ENCODE measurements around the gene SHPK.
A peak's percentile ranks its signal among the peaks of the same experiment; 100 is the strongest.

The SHPK gene

GRCh38 chr17:3655766-3656165 is 19.7 kb upstream of the SHPK start:
- no peak for TF ChIP-seq CTCF (IDR thresholded peaks at IDR 0.05; ENCODE audit: borderline replicate concordance, insufficient read depth, low read depth, low read length)
- no peak overlapping the region for H3K4me3 ChIP-seq (ENCODE audit: low read depth, low read length)

GRCh38 chr17:3647769-3648555 is 11.9 kb upstream of the SHPK start:
- TF ChIP-seq CTCF (IDR thresholded peaks at IDR 0.05; ENCODE audit: borderline replicate concordance, insufficient read depth, low read depth, low read length), result peak; percentile 65
- no peak overlapping the region for H3K4me3 ChIP-seq (ENCODE audit: low read depth, low read length)

DNA sequence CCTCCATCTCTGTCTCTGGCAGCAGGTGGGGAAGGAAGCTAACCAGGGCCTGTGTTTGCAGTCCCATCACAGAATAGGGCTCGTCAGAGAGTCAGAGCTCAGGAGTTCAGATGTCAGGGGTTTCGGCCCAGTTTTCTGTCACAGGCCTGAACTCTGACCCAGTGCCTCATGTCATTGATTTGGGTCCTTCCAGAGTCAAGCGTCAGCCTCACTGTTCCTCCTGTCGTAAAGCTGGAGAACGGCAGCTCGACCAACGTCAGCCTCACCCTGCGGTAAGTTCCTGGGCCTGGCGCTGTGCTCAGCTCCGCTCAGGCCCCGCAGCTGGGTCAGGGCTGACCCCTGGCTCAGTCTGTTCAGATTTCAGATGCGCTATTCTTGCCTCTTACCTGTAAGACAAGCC is 11.2 kb upstream of the SHPK start:
- H3K4me3 ChIP-seq (ENCODE audit: low read depth, low read length), result no peak overlapping the region
- no peak for TF ChIP-seq CTCF (IDR thresholded peaks at IDR 0.05; ENCODE audit: borderline replicate concordance, insufficient read depth, low read depth, low read length)

- no peak for TF ChIP-seq CTCF (IDR thresholded peaks at IDR 0.05; ENCODE audit: borderline replicate concordance, insufficient read depth, low read depth, low read length)
- no peak overlapping the region for H3K4me3 ChIP-seq (ENCODE audit: low read depth, low read length)
Measured at GRCh38 chr17:3645310-3645709, 9.3 kb upstream of the SHPK start.

GRCh38 chr17:3643889-3644349 is 7.9 kb upstream of the SHPK start:
- TF ChIP-seq CTCF (IDR thresholded peaks at IDR 0.05; ENCODE audit: borderline replicate concordance, insufficient read depth, low read depth, low read length), result no peak
- no peak overlapping the region for H3K4me3 ChIP-seq (ENCODE audit: low read depth, low read length)

GRCh38 chr17:3641717-3642486 is 5.9 kb upstream of the SHPK start:
- no peak for TF ChIP-seq CTCF (IDR thresholded peaks at IDR 0.05; ENCODE audit: borderline replicate concordance, insufficient read depth, low read depth, low read length)
- no peak overlapping the region for H3K4me3 ChIP-seq (ENCODE audit: low read depth, low read length)

Measured in GM12875 (cell line).